Measurements from ENCODE around the gene DAD1.

DAD1 gene

DNA sequence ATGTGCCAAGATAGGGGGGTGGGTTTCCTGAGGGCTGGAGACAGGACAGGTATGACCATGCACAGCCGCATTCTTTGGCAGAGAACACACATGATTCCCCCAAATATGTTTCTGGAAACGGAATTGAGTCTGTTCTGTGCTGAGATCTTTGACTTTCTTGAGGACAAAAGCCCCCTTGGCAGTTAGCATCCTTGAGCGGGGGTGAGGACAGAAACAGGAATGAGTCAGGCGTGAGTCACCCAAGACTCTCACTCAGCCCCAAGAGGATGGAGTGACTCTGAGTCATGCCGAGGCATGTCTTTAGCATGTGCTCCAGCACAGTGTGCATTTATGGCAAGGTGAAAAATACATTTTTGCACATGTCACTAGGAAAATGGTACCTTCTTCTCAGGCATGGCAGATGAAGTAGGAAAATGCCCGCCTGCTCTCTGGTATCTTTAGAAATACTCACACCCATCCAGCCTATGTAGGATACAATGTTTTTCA lies 52.1 kb downstream of the DAD1 start:
- DNase-seq = no peak

DNA sequence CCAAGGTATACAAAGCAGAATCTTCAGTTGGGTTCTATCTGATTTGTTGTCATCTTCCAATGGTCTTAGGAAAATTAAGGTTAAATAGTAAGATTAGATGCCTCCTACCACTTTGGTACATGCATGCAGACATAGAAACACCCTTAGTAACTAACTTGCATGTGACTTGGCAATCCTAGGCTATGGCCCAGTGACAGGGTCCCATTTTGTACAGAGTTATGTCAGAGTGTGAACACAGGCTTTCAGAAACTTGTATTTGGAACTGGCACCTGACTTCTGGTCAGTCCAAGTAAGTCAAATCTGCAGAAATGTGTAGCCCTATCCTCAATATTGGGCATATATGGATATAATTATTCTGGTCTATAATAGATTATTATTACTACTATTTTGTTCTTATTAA lies 53.1 kb downstream of the DAD1 start:
- no peak for DNase-seq

DNA sequence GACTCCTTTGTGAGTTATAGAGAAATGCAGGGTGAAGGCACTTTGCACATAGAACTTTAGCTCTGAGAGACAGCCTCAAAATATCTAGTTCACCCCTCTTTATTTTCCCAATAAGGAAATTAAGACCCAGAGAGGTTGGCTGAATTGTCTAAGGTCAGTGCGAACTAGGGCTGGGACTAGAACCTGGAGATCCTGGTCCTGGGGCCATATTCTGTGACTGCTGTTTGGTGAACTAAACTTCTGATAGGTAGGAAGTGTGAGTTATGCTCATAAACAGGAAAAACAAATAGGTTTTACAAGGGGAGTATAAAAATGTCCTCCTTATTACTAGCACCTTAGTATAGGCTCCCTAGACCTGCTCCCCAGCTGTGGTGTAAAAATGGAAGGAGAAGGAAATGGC lies 53.9 kb downstream of the DAD1 start:
- no peak for DNase-seq

DNA sequence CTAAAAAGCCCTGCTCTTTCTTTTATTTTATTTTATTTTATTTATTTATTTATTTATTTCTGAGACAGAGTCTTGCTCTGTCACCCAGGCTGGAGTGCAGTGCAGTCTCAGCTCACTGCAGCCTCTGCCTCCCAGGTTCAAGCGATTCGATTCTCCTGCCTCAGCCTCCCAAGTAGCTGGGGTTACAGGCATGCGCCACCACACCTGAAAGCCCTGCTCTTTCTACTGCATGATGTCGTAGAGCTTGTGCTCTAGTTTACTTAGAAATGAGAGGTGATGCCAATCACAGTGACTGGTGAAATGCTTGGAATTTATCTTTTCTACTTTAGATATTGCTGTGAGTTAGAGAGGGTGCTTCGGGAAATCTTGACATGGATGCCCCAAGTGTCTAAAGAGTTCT lies 54.5 kb downstream of the DAD1 start:
- no peak for DNase-seq

DNA sequence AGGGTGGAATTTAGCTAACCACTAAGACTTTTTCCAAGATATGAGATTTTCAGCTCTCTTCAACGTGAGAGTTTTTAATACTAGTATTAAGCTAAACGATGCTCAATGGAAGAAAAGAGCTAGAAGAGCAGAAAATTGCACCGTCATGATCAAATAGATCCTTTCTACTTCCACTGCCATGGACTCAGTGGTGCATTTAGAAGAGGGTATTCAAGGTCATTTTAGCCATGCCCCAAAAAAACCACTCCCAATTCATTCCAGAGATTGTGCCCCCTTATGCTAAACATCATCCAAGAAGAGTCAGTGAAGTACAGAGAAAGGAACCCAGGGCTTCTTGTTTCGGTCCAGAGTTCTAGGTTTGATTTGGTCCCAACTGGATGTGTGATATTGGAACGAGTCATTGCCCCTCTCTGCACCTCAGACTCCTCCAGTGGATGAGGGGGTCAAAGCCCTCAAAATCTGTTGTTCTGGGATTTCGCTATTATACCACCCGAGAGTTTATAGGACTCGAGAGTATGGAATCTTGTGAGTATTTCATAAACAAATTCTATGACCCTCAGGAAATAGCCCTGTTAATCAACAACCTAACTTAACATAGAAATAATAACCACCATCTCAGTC lies 55.2 kb downstream of the DAD1 start:
- no peak for DNase-seq

DNA sequence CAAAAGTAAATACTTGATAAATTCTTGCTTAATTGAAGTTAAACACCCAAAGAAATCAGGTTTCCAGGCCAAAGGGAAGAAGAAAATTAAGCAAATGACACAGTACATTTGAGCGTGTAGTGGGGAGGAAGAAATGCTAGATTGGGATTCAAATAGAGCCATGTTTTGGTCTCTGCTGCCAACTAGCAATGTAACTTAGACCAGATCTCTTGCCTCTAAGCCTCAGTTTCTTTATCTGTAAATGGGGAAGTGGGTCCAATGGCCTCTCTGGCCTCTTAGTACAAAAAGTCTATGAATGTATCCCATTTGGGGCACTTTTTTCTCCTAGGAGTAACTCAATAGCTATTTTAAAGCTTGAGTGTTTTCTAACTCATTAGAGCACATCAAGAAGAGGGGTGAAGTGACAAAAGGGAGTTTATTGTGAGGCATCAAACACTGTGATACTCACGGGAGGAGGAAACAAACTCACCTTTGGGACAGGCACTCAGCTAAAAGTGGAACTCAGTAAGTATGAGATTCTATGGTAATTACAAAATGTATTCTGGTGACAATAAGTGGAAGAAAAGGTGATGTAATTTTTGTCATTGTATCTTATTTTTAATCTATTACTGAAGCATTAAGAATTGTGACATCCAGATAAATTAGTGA lies 55.8 kb downstream of the DAD1 start:
- DNase-seq = no peak

DNA sequence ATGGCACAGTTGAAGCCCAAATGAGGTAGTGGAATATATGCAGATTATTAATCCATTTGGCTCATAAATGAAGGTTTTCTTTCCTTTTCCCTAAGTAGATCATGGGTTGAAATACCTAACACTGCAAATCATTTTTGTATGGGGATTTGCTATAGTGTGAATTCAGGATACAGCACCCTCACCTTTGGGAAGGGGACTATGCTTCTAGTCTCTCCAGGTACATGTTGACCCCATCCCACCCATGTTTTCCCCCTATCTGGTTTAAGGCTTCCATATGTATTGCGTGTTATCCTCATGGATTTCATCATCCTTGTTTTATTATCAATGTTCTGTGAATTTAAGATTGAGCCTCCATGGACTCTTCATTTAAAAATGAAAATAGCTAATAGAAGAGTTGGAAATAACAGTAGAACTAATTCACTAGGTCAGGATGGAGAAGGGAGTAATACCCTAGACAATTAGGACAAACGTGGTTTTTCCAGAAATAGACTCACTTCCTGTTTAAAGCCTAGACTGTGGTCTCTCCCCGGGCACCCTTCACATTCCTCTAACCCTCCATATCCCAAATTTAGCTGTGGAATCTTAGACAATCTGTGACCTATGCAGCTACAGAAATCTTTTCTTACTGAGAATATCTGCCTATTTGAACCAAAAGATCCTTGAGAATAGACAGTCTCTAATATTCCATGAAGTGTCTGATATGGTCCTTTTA lies 56.5 kb downstream of the DAD1 start:
- no peak for DNase-seq

DNA sequence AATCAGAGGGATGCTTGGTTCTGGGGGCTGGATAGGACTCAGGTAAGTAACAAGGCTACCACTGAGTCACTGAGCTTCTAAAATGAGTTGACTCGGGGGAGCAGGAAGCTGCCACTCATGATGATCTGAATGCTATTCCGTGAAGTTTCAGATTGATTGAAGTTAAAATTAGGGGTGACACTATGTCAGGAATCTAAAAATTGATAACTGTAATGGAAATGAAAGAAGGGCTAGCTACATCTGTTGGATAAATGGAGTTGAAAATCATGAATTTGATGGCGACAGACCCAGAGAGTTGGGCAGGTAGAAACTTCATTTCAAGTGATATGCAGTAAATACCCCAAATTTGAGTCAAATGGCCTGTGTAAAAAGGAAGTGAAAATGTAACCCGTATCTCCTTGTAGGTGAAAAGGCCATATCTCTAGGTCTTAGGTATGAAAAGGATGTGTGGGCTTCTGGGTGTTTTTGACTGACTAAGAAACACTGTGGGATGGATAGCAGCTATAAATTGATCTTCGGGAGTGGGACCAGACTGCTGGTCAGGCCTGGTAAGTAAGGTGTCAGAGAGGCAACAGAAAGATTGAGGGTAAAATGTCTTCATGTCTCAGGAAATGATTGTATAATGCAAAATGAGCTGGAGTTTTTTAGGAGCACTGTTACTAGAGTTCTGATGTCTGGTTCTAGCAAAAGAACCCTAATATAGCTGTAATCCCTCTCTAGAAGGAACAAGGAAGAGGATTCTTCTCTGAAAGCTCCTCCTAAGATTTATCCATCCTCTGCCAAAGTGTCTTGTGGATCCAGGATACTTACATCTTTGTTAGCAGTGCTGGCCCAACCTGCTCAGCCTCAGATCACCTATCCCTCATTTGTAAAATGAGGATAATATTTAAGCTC lies 57.3 kb downstream of the DAD1 start:
- DNase-seq = no peak

DNA sequence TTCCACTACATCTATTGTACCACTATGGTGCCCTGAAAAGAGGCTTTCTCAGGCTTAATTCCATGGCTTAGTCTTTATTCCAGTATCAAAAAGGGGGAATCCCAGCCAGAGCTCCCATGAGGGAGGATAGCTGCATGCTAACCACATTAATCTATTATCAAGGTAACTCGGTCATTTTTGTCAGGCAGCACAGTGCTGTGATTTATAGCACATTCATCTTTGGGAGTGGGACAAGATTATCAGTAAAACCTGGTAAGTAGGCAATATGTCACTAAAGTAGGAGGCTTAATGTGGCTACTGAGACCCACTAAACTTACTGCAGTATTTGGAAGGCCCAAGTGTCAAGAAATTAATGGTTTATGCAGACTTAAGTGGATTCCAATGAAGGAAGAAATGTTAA lies 58.9 kb downstream of the DAD1 start:
- DNase-seq = no peak

DNA sequence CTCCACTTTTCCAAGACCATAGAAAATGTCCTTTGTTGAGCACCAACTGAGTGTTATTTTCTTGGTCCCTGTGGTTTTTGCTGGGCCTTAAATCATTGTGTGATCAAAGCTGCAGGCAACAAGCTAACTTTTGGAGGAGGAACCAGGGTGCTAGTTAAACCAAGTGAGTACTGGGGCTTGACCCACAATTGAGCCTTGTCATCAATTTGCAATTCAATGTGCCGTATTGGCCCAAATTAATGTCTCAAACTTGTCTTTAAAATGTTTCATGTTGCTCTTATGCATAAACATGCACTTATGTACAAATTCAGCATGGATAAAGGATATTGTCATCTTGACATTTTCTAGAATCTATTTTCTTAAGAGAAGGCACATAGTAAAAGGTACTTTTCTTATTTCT lies 62.3 kb downstream of the DAD1 start:
- no peak for DNase-seq

DNA sequence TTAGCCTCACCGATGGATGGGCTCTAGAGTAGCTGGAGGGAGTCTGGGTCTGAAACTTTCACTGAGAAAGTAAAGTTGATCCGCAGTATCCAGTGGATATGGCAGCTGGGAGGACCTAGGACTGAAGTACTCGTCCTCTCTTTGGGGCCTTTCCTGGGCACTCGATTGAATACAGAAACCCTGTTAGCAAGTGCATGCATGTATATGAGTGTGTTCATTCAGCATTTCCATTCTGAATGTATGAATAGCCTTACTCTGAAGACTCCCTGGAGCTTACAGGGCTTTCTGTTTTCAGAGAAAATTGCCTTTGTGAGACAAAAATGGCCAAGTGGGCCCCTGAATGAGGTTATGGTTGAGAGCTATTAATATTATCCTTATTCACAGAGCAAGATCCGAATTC lies 62.8 kb downstream of the DAD1 start:
- DNase-seq = no peak

DNA sequence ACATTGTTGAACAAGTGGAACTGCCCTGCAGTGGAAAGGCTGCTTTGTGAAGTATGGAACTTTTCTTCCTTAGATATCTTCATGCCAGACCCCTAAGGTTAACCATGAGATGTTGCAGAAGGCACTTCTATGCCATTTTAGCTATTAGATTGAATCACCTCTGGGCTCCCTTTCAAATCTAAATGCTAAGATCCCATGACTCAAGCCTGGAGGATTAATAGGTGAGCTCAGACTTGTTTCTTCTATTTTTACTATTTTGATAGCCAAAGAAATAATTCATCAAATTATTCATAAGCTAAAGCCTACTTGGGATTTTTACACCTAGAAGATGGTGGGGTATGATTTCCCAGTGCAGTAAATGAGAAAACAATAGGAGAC lies 64.3 kb downstream of the DAD1 start:
- no peak for DNase-seq

DNA sequence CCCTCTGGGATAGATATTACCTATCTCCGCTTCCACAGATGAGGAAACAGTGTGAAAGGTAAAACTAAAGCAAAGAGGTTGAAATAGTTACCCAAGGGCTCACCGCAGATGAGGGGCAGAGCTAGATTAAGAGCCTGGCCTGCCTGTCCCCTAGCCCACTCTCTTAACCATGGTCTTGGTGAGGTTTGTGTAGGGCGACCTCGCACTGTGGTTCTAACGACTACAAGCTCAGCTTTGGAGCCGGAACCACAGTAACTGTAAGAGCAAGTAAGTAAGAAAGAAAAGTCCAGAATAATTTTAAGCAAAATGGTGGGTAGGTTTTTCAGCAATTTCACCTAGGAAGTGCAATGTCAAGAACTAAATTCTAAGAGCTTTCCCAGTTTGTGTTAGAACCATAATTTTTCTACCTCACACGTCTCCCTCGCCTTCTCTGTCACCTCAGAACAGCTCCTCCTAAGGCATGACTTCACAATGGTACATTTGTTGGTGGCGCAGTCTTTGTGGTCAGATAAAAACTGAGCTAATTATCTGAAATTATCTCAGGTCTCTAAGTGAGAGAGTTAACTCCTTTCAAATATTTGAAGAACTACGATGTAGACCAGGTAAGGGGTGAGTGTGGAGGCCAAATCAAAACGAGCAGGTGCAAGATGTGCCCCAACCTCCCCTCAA lies 64.8 kb downstream of the DAD1 start:
- no peak for DNase-seq

DNA sequence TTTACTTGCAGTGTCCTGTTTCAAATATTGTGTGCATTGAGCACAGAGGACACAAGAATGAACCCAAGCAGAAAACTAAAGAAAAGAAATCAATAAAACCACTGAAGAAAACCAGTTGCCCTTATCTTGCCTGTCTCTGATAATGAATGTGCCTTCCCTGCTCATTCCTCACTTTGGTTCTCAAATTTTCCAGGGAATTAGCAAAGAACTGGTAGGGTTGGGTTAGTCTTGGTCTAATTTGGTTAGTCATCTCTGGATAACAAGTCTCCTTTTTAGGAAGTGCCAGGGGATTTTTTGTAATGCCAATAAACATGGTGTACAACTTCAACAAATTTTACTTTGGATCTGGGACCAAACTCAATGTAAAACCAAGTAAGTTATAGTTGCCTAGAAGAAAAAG lies 65.7 kb downstream of the DAD1 start:
- DNase-seq = no peak

DNA sequence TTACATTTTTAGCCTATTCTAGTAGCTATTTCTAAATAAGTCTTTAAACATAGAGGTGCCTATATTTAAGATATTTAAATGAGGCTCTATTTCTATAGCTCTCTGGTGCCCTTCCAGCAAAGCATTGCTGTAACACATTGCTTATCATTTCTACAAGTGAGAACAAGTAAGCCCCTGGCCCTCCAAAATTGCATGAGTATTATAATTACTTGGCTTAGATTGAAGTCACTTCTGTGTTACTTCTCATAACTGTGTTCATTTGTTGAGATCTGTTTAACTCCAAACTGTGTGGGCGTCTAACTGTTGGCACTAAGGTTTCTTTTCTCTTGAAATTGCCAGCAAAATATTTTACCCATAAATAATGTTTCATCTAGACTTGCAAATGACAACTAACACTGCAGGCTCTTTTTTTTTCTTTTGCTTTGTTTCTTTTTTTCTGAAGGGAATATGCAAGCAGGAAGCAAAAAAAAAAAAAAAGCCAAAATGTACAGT lies 66.5 kb downstream of the DAD1 start:
- no peak for DNase-seq

DNA sequence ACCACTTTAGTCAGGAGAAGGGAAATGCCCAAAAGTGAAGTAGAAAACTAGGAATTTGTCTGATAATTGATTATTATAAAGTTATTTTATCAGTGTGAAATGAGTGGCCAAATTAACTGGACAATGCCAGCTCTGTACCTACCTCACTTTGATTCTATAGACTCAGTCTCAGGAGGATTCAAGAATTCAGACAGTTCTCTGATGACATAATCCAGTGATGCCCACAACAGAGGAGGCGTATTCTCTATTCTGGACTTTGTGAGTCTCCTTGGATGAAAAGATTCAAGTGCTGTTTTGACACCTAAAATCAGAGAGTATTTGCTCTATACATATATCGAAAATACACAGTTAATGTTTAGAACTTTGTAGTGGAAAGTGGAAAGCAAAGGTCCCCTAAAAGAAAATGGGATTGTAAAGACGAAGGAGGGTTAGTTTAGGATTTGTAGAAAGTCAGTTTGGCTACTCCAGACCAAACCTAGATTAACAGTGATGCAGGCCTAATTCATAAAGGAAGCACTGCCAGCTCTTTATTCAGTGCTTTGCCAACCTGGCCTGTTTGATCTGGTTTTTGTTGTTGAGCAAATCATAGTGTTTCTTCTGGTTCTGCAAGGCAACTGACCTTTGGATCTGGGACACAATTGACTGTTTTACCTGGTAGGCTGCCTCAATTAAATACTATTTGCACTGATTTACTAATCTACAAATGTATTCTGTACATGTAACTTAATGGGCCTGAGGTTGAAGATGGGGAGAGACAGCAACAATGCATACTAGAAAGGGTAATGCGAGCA lies 67.4 kb downstream of the DAD1 start:
- DNase-seq = no peak

DNA sequence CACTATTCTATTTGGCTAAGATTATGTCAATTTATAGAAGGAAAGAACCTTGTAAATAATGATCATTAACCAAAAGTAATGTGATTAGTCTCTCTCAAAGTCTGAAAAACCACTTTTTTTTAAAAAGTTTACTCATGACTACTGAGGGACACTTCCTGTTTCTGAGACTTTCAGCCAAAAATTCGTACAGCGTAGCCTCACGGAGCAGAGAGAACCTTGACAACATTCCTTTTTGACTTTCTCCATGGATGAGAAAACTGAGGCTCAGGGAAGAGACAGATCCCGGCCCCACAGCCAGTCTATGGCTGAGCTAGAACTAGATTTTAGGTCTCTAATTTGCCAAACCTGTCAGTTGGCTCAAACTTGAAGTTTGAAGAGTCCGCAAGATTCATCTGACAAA lies 68.2 kb downstream of the DAD1 start:
- DNase-seq = no peak

DNA sequence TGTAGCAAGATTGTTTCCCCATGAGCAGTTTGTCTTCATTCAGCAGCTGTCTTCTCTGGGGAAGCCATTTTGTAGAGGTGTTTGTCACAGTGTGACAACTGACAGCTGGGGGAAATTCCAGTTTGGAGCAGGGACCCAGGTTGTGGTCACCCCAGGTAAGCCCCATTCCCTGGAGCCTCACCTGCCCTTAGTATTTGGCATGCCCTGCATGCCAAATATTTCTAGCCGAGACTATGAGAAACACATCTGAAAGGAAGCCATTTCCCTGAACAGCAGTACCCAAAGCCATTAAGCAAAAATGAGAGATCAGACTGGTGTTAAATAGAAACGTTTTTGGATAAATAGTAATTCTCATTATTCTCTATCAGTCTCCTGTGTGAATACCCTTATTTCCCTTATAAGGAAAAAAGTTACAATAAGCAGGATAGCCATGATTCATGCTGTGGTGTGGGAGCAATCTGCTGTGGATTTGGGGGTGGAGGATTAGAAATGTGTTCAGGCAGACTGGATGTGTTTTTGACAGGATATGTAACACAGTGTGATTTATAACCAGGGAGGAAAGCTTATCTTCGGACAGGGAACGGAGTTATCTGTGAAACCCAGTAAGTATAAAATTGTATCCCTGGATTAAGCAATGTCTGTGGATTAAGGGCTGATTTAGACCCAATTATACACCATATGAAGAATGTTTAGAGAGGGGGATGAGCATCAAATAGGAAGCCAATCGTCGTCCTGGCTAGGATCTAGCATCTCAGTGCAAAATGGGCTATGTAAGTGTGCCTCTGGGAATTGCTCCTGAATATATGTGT lies 68.9 kb downstream of the DAD1 start:
- DNase-seq = no peak

DNA sequence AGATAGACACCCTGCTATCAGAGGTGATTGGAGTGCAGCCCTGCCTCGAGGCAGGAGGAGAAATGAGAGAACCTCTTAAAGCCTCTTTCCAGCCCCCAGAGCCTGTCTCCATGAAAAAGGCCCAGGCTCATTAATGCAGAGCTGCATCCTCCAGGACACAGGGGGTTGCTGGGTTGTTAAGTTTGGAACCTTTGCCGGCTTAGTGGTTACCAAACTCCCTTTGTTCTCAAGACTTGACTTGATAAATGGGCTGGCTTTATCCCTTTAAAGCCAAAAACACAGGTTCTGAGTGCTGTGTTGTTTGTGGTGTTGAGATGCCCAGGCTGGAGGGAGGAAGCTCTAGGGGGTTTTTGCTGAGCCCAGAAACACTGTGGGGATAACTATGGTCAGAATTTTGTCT lies 71.0 kb downstream of the DAD1 start:
- no peak for DNase-seq

DNA sequence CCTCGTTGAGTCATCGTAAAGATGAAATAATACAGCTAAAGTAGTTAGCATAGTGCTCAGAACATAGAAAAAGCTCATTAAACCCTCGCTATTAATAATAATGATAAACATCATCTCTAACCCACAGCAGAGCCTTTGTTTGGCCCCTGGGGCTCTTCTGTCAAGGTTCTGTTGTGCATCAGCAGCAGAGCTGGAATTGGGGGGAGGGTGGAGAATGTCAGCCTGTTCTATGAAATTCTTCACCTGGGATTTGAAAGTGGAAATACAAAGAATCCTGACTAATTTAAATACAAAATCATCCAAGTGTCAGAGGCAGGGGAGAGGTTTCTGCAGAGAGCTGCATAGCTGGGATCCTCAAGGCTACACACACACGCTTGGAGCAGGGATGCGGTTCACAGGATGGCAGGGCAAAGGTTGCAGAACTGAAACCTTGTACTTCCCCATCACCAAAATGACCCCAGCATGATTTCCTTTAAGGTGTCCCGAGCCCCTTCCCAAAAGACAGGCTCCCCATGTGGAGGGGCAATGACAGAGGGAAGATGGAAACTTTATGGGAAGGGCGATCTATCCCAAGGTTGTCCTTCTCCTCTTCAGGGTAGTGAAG lies 71.8 kb downstream of the DAD1 start:
- DNase-seq = no peak

Data from right kidney (tissue), 1 donor.